Measurements from ENCODE around the gene JOSD2.

The JOSD2 gene

GRCh38 chr19:50493171-50493570 is 17.8 kb downstream of the JOSD2 start:
- DNase-seq (ENCODE audit: low read depth): no peak

DNA sequence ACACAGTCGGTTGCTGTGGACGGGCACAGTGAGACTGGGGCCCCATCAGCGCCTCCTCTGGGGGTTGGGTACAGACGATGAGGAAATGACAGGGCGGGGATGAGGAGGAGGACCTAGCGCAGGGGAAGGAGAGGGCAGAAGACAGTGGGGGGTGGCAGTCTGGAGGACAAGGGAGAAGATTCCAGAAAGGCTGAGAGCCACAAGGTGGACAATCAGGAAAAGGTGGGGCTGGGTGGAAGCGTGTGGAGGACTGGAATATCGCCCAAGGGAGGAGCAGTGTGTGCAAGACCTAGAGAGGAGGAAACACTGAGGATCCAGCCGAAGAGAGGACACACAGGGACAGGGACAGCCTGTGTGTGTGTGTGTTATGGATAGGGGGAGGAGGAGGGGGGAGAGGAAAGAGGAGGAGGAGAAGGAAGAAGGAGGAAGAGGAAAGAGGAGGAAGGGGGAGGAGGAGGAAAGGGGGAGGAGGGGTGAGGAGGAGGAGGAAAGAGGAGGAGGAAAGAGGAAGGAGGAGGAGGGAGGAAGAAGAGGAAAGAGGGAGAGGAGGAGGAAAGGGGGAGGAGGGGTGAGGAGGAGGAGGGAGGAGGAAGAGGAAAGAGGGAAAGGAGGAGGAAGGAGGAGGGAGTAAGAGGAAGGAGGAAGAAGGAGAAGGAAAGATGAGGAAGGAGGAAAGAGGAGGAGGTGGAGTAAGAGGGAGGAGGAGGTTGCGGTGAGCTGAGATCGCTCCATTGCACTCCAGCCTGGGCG is 18.5 kb downstream of the JOSD2 start:
- DNase-seq (ENCODE audit: low read depth): no peak

DNA sequence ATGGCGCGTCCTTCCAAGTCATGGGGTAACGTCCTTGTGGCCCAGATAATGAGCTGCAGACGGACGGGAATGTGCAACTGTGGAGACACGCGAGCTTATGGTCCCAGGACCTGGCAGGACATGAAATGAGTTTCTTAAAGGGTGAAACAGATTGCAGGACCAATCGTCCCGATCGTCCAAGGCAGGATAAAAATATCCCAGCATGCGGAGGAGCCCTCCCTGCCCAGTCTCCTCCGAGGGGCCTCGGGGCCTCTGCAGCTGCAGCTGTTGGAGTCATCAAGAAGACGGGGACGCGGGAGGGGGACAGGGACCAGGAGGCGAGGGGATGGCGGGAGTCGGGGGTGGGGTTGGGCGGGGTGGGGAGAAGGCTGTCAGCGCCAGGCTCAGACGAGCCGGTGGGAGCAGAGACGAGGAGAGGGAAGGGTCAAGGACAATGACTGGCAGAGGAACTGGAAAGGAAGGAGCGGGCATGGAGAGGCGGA is 20.0 kb downstream of the JOSD2 start:
- no peak for DNase-seq (ENCODE audit: low read depth)

DNA sequence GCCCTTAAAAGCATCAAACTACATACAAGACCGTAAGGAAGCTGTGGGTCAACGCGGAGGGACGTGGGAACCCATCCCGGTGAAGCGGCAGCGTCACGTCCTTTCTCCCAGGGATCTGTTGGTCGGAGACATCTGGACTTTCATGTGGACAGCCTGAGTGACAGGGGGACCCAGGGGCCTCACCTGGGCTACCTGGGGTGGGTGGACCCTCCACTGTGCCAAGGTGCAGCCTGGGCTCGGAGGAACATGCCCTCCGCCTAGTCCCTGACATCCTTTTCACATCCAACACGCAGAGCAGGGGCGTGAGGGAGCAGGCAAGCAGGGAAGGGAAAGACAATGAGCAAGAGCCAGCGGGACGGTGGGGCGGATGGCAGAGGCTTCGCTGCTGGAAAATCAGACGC is 20.6 kb downstream of the JOSD2 start:
- DNase-seq (ENCODE audit: low read depth): no peak

DNA sequence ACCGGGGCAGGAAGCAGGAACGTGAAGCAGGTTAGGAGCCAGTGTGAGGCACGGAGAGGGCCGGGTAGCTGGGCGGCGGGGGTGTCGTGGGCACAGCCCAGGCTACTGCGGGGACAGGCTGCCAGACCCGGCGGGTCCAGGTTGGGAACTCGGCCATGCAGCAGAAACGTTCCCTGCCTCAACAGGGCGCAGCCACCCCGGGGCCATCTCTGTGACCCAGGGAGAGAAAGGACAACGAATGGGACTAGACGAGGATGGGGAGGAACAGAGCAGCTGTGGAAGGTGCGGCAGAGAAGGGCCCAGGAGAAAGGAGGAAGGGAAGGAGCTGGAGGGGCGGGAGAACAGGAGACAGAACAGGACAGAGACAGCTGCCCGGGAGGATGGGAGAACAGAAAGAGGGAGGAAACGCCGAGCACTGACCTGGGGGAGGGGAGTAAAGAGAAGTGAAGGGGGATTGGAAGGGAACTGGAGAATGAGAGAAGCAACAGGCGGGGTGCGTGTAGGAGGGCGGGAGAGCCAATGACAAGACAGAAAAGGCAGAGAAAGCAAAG is 21.5 kb downstream of the JOSD2 start:
- DNase-seq (ENCODE audit: low read depth): no peak

GRCh38 chr19:50488389-50489194 is 22.4 kb downstream of the JOSD2 start:
- DNase-seq (ENCODE audit: low read depth): no peak

- peak; percentile 57 for DNase-seq (ENCODE audit: low read depth)
Observed at GRCh38 chr19:50486823-50487515, 24.0 kb downstream of the JOSD2 start.

- DNase-seq (ENCODE audit: low read depth): no peak
Observed at GRCh38 chr19:50485284-50485955, 25.6 kb downstream of the JOSD2 start.

- DNase-seq (ENCODE audit: low read depth): no peak
Observed at GRCh38 chr19:50482916-50483315, 28.1 kb downstream of the JOSD2 start.

GRCh38 chr19:50482271-50482855 is 28.6 kb downstream of the JOSD2 start:
- DNase-seq (ENCODE audit: low read depth): no peak

DNA sequence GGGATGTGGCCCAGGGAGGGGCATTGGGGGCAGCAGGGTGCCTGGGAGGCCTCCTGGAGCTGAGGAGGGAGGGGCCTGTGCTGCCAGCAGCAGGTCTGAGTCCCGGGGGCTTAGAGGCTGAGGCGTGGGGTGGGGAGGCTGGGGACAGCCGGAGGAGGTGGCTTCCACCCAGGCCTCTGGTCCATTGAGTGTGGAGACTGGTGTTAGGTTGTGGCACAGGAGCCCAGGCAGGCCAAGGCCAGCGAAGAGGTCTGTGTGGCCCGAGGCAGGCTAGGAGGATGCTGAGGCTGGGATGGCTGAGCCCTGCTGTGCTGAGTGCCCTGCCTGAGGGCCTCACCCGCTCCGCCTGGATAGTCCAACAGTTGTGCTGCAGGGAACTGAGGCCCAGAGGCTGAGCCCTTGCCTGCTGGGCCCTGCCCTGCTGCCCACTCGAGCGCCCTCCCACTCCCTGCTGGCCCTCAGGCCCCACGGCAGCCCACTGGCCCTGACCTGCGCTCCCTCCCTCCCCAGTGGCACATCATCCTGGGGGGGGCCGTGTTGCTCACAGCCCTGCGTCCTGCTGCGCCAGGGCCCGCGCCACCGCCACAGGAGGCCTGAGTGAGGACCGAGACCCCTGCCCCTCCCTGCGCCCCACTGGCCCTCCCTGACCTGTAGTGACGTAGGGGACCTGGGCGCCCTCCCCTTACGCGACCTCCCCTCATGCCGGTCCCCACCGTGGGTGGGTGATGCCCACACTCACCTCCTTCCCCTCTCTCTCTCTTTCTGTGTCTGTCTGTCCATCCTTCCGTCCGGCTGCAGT is 29.4 kb downstream of the JOSD2 start:
- no peak for DNase-seq (ENCODE audit: low read depth)

GRCh38 chr19:50480281-50481111 is 30.5 kb downstream of the JOSD2 start:
- DNase-seq (ENCODE audit: low read depth): no peak

DNA sequence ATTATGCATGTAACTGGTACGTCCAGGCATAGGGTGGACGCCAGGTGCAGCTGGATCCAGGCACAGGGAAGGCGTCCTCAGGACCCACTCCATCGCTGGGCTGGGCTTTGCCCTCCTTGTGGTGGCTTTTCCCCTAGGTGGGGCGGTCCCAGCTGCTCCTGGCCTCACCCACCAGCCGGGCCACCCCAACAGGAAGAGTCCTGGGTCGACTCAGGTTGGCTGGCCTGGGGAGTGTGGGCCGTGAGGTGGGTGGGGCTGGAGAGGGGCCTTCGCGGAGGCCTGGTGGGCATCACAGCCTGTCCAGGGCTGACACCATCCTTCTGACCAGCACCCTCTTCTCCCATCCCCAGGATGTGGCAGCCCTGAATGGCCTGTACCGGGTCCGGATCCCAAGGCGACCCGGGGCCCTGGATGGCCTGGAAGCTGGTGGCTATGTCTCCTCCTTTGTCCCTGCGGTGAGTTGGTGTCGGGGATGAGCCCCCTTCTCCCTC is 31.2 kb downstream of the JOSD2 start:
- DNase-seq (ENCODE audit: low read depth): no peak

GRCh38 chr19:50478901-50479715 is 31.9 kb downstream of the JOSD2 start:
- no peak for DNase-seq (ENCODE audit: low read depth)

- no peak for DNase-seq (ENCODE audit: low read depth)
Observed at GRCh38 chr19:50477751-50478515, 33.1 kb downstream of the JOSD2 start.

DNA sequence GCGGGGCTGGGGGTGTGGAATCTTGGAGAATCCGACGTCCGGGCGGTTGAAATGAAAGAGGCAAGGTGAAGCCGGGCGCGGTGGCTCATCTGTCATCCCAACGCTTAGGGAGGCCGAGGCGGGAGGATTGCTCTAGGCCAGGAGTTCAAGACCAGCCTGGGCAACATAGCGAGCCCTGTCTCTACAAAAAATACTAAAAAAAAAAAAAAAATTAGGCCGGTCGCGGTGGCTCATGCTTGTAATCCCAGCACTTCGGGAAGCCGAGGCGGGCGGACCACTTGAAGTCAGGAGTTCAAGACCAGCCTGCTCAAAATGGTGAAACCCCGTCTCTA is 34.1 kb downstream of the JOSD2 start:
- no peak for DNase-seq (ENCODE audit: low read depth)

DNA sequence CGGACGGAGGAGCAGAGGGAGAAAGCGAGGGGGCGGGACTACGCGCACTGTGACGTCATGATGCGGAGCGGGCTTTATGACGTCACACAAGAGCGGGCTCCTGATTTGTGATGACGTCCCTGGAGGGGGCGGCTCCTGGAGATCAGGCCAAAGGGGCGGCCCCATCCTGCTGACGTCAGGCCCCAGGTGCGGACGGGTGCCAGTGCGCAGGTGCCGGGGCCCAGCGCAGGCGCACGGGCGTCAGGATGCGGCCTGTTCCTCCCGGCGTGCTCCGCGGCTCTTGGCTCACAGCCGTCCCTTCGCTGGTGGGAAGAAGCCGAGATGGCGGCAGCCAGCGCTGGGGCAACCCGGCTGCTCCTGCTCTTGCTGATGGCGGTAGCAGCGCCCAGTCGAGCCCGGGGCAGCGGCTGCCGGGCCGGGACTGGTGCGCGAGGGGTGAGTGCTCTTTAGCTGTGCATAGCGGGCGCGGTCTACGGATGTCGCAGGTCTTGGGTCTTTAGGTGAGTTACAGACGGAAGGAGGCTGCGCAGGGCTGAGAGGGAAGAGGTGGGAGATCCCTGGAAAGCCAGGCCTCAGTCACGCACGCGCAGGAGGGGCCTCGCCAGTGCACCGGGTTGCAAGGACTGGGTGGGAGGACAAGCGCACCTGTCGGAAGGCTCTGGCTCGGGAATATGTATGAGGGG is 34.6 kb downstream of the JOSD2 start, which contains the start of the genes EMC10 and GARIN5A:
Gene EMC10 (plus strand): TSS at position 284 of the 683 bp plus-strand sequence. CDS start 38 bp downstream, at position 322.
Gene GARIN5A (minus strand): TSS at position 625 of the 683 bp plus-strand sequence. CDS start 460 bp downstream, at position 165.
- DNase-seq (ENCODE audit: low read depth): peak; percentile 79

Measured in stimulated activated CD8-positive, alpha-beta memory T cell treated with anti-CD3 and anti-CD28 coated beads, Interleukin-15, amount 100 ng/mL, for 24 hours (primary cell).